ENCODE data around the gene ULK4.

The ULK4 gene

DNA sequence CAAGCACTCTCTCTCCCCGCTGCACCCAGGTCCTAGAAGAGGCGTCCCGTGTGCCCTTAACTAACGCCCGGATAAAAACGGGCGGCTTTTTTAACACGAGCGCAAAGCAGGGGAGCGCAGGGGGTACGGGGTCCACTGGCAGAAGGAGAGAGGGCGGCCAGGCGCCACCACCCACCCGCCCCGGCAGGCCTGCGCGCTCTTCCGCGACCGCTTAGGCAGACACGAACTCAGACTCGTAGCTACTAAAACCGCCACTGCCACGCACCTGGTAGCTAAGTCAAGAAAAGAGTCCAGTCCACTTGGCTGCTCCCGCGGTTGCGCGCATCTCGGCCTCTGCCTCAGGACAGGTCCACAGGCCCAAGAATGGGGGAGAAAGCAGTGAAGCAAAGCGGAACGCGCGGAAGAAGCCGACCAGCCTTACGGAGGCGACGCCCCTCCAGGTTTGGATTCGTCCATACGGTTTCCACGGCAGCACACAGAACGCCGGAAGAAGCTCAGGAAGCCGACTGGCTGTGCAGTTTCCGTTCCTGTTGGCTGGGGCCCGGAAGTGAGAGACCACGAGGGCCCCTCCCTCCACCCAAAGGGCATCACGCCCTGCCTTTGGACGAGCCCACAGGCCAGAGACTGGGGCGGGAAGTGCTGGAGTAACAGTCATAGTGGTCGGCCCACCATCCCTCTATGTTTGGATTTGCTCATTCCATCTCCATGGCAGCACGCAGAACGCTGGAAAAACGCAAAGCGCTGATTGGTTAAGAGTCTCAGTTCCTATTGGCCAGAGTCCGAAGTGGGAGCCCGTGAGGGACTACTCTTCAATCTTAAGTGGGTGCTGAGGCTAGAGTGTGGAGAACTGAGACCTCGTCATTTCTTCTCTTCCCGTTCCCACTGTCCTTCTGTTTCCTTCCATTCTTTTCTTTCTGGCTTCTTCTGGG is at the start of gene ULK4:
Gene ULK4 (minus strand): TSS at position 353 of the 929 bp plus-strand sequence. CDS start 7,344 bp downstream, outside the sequence.
- no peaks in the 10 kb centered on the region for H3F3A ChIP-seq (ENCODE audit: control insufficient read depth, insufficient read depth)
- no peaks in the 10 kb centered on the region for H3K9me3 ChIP-seq (ENCODE audit: control insufficient read depth, insufficient read depth, low read length)
- H3K4me3 ChIP-seq (ENCODE audit: low read length), result peak within 1 kb of the TSS; percentile 85
- peak within 1 kb of the TSS; percentile 71 for H3K4me2 ChIP-seq (ENCODE audit: low read length)
- no peaks in the 10 kb centered on the region for H3K27me3 ChIP-seq (ENCODE audit: control insufficient read depth, low read length)
- peaks cover 20% of the 10 kb centered on the region for H3K79me2 ChIP-seq (ENCODE audit: control insufficient read depth, low read length)
- no peaks in the 10 kb centered on the region for H3K9me2 ChIP-seq (replicated peaks; ENCODE audit: control insufficient read depth, low read length)
- H3K27ac ChIP-seq (ENCODE audit: low read depth, low read length), result peak within 1 kb of the TSS; percentile 74
- TF ChIP-seq CTCF (IDR thresholded peaks at IDR 0.05; ENCODE audit: low read depth, low read length, poor library complexity, severe bottlenecking) (no peak), EZH2phosphoT487 (IDR thresholded peaks at IDR 0.05; ENCODE audit: borderline replicate concordance, low read length) (no peak)
- no peaks in the 10 kb centered on the region; the same call in 1 of the 2 replicates for H3K36me3 ChIP-seq (ENCODE audit: control insufficient read depth, low read length)
- H3K4me1 ChIP-seq (ENCODE audit: control insufficient read depth, low read length), result peaks cover 23% of the 10 kb centered on the region
- H4K20me1 ChIP-seq (ENCODE audit: control insufficient read depth, insufficient read depth, low read depth, low read length), result no peaks in the 10 kb centered on the region

DNA sequence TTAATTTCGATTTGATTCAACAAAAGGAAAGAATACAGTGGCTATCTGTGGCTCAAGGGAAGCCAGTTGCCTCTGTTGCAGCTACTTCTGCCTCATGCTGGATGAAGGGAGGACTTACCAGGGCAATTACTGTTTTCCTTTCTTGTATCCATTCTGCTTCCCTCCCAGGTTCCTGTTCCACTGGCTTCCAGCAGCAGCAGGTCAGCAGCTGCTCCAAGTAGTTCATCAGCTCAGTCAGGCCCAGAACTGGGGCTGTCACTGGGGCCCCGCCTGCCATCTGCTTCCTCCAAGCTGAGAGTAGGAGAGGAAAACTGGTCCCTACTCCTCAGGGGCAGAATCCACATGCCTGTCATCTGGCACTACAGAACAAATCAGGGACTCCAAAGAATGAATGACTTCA is 48.6 kb upstream of the ULK4 start:
- no peak for TF ChIP-seq CTCF (IDR thresholded peaks at IDR 0.05; ENCODE audit: low read depth, low read length, poor library complexity, severe bottlenecking)
- TF ChIP-seq EZH2phosphoT487 (IDR thresholded peaks at IDR 0.05; ENCODE audit: borderline replicate concordance, low read length), result no peak
- Histone ChIP-seq H3K27ac (ENCODE audit: low read depth, low read length) (no peak overlapping the region), H3K36me3 (ENCODE audit: control insufficient read depth, low read length) (peaks cover 14% of the 10 kb centered on the region), H3K79me2 (ENCODE audit: control insufficient read depth, low read length) (peaks cover 22% of the 10 kb centered on the region), H3K4me1 (ENCODE audit: control insufficient read depth, low read length) (peaks cover 47% of the 10 kb centered on the region), H3F3A (ENCODE audit: control insufficient read depth, insufficient read depth) (peaks cover 12% of the 10 kb centered on the region), H3K27me3 (ENCODE audit: control insufficient read depth, low read length) (no peaks in the 10 kb centered on the region), H3K4me3 (ENCODE audit: low read length) (no peak overlapping the region), H3K9me2 (replicated peaks; ENCODE audit: control insufficient read depth, low read length) (no peaks in the 10 kb centered on the region), H4K20me1 (ENCODE audit: control insufficient read depth, insufficient read depth, low read depth, low read length) (peaks cover 8% of the 10 kb centered on the region), H3K9me3 (ENCODE audit: control insufficient read depth, insufficient read depth, low read length) (no peaks in the 10 kb centered on the region), H3K4me2 (ENCODE audit: low read length) (0 out of 2 replicates have a peak overlapping the region, but pooled peaks have one; percentile 6)

- peaks cover 40% of the 10 kb centered on the region for H3K4me1 ChIP-seq (ENCODE audit: control insufficient read depth, low read length)
- no peak overlapping the region for H3K4me2 ChIP-seq (ENCODE audit: low read length)
- H3K27ac ChIP-seq (ENCODE audit: low read depth, low read length), result no peak overlapping the region
- no peak overlapping the region for H3K4me3 ChIP-seq (ENCODE audit: low read length)
- H3F3A ChIP-seq (ENCODE audit: control insufficient read depth, insufficient read depth), result peaks cover 12% of the 10 kb centered on the region
- H3K79me2 ChIP-seq (ENCODE audit: control insufficient read depth, low read length), result peaks cover 11% of the 10 kb centered on the region
- H3K9me2 ChIP-seq (replicated peaks; ENCODE audit: control insufficient read depth, low read length), result no peaks in the 10 kb centered on the region
- H4K20me1 ChIP-seq (ENCODE audit: control insufficient read depth, insufficient read depth, low read depth, low read length), result no peaks in the 10 kb centered on the region
- H3K36me3 ChIP-seq (ENCODE audit: control insufficient read depth, low read length), result peaks cover 5% of the 10 kb centered on the region
- TF ChIP-seq EZH2phosphoT487 (IDR thresholded peaks at IDR 0.05; ENCODE audit: borderline replicate concordance, low read length) (no peak), CTCF (IDR thresholded peaks at IDR 0.05; ENCODE audit: low read depth, low read length, poor library complexity, severe bottlenecking) (no peak)
- H3K9me3 ChIP-seq (ENCODE audit: control insufficient read depth, insufficient read depth, low read length), result no peaks in the 10 kb centered on the region
- no peaks in the 10 kb centered on the region for H3K27me3 ChIP-seq (ENCODE audit: control insufficient read depth, low read length)
Measured at GRCh38 chr3:42009456-42009855, 47.6 kb upstream of the ULK4 start.

Data from DOHH2 (cell line).